Measurements from ENCODE around the gene DSCAM. TPM values are rescaled to one million over a fixed set of nuclear protein-coding genes. Genes with fewer than 3 reads are reported as not detected.
"Not testable (repeated sequence)": the region's sequence is repeated elsewhere in the genome, so short reads cannot be mapped to it uniquely, and the experiment has no call there.

The DSCAM gene
- total RNA-seq, 2 experiments from 2014 or later, result not detected

DNA sequence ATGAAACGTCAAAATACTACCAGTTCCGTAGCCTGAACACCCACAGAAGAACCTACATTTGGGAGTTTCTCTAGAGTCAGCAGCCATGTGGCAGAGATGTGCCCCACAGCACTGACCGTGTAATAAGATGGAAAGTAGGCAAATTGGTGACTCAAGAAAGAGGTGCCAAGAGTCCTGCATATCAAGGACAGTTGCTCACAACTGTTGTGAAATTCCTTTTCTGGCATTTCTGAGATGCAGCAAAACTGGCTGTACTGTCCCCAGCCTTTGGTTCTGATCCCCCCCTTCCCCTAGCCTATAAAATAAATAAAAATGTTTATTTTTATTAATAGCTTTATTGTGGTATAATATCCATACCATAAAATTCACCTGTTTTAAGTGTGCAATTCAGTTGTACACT is 655.8 kb downstream of the DSCAM start:
- ChIA-PET CTCF (no interaction called here), POLR2A (interaction anchor here (1.2 kb wide), 1 partner anchor 12 kb away, joined by 3 read pairs; no protein-coding TSS in a partner anchor)
- DNase-seq, result no peak
- no peak overlapping the region for H3K27ac Mint-ChIP-seq
- no peaks in the 10 kb centered on the region for H3K4me1 Mint-ChIP-seq (ENCODE audit: low read depth)
- no peaks in the 10 kb centered on the region for H3K27me3 Mint-ChIP-seq
- intact Hi-C loops (cut with micrococcal nuclease), result no loop called here
- H3K9me3 Mint-ChIP-seq, result peaks cover 4% of the 10 kb centered on the region
- no peaks in the 10 kb centered on the region for H3K36me3 Mint-ChIP-seq (ENCODE audit: low read depth)
- TF ChIP-seq, protein P1, sequence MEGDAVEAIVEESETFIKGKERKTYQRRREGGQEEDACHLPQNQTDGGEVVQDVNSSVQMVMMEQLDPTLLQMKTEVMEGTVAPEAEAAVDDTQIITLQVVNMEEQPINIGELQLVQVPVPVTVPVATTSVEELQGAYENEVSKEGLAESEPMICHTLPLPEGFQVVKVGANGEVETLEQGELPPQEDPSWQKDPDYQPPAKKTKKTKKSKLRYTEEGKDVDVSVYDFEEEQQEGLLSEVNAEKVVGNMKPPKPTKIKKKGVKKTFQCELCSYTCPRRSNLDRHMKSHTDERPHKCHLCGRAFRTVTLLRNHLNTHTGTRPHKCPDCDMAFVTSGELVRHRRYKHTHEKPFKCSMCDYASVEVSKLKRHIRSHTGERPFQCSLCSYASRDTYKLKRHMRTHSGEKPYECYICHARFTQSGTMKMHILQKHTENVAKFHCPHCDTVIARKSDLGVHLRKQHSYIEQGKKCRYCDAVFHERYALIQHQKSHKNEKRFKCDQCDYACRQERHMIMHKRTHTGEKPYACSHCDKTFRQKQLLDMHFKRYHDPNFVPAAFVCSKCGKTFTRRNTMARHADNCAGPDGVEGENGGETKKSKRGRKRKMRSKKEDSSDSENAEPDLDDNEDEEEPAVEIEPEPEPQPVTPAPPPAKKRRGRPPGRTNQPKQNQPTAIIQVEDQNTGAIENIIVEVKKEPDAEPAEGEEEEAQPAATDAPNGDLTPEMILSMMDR (IDR thresholded peaks at IDR 0.05), result no peak
- no peak for ATAC-seq
- no peak overlapping the region for H3K4me3 Mint-ChIP-seq

DNA sequence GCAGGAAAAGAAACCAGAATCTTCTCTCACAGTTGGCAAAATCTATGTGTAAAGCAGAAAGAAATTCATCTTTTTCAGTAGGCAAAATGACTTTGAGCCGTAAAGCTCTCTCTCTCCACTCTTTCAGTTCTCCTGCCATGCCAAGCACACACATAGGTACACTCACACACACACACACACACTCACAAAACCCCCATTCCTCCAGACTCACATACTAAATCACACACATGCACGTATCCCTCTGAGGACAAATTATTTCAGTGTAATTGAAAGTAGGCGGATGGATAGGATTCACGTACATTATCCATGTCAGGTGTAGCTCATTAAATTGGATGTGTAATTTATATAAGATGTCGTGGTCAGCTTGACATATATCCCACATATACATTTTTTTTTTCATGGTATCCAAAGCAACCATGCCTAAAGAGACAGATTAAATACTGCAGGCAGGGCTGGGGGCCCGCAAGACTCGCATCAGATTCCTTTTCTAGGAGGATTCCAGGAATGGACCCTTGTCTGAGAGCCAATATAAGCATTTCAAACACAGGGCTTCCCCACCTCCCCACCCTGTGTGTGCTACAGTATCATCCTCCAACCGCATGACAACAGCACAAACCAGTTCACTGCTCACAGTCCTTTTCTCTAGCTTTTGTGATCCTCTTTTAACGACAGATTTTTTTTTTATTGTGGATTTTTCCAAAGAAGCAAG is 658.9 kb downstream of the DSCAM start:
- CTCF ChIA-PET, result no interaction called here
- no peak overlapping the region for H3K4me3 Mint-ChIP-seq

DNA sequence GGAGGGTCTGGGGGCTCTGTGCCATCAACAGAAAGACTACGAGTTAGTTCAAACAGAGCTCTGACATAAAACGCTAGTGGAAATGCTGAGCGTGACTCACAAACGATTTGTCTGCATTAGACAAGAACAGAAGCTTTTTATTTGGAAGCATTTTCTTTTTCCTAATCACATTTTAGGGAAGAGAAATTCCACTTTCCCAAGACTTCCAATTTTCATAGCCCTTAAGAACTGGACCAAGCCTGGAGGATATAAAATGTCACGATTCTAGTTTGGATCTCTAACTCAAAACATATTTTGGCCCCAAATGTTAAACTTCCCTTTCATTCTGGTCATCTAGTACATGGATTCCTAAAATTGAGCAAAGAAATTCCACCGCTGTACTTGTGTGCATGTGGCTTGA is 659.7 kb downstream of the DSCAM start:
- CTCF ChIA-PET, result no interaction called here
- DNase-seq, result no peak
- intact Hi-C loops (cut with micrococcal nuclease), result no loop called here
- Mint-ChIP-seq H3K27me3 (no peaks in the 10 kb centered on the region), H3K36me3 (ENCODE audit: low read depth) (no peaks in the 10 kb centered on the region), H3K9me3 (peaks cover 7% of the 10 kb centered on the region), H3K4me1 (ENCODE audit: low read depth) (no peaks in the 10 kb centered on the region), H3K4me3 (no peak overlapping the region), H3K27ac (no peak overlapping the region)
- POLR2A ChIA-PET, result no interaction called here
- TF ChIP-seq, protein P1 (IDR thresholded peaks at IDR 0.05), result no peak
- no peak for ATAC-seq

More for the DNA sequence above, 658.9 kb downstream of the DSCAM start:
- no peaks in the 10 kb centered on the region for H3K4me1 Mint-ChIP-seq (ENCODE audit: low read depth)
- H3K36me3 Mint-ChIP-seq (ENCODE audit: low read depth), result no peaks in the 10 kb centered on the region
- TF ChIP-seq, protein P1 (IDR thresholded peaks at IDR 0.05), result no peak
- no peaks in the 10 kb centered on the region for H3K27me3 Mint-ChIP-seq
- DNase-seq, result no peak
- H3K9me3 Mint-ChIP-seq, result peaks cover 7% of the 10 kb centered on the region
- no peak overlapping the region for H3K27ac Mint-ChIP-seq
- POLR2A ChIA-PET, result no interaction called here
- no peak for ATAC-seq
- intact Hi-C loops (cut with micrococcal nuclease), result no loop called here

DNA sequence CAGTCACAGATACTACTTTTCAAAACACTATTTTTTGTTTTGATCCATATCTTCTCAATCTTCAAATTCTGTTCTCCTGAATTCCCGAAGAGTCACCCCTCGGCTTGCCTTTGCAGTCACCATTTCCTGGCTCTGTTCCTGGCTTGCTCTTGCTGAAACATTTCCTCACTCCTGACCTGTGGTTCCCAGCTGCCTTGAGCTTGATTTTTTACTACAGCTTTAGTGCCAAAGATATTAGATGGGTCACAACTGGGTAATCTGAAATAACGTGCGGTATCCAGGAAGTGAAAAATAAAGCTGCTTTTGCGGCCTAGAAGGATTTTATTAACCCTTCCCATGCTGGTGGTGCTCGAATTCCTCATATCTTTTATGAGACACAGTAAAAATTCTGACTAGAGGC is 660.9 kb downstream of the DSCAM start:
- H3K4me1 Mint-ChIP-seq (ENCODE audit: low read depth), result no peaks in the 10 kb centered on the region
- intact Hi-C loops (cut with micrococcal nuclease), result no loop called here
- TF ChIP-seq, protein P1 (IDR thresholded peaks at IDR 0.05), result no peak

DNA sequence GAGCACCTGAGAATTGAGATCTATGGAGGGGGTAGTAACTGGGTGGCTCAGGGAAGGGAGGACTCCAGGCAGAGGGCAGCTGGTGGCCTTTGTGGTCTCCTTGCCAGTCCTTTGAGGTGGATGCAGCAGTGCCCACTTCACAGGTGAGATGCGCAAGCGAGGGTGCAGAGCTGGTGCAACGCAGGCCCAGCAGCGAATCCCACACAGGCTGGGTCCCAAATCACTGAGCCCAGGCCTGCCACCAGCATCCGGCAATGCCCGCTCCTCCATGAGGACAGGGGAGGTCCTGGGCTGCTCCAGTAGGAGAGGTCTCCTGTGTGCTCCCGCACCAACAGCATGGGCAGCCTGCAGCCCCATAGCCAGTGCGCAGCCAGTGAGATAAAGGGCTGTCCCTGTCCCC is 661.8 kb downstream of the DSCAM start:
- ChIA-PET POLR2A (no interaction called here), CTCF (no interaction called here)
- Mint-ChIP-seq H3K4me3 (no peak overlapping the region), H3K9me3 (peaks cover 13% of the 10 kb centered on the region), H3K4me1 (ENCODE audit: low read depth) (no peaks in the 10 kb centered on the region), H3K36me3 (ENCODE audit: low read depth) (no peaks in the 10 kb centered on the region), H3K27me3 (no peaks in the 10 kb centered on the region), H3K27ac (no peak overlapping the region)
- TF ChIP-seq, protein P1 (IDR thresholded peaks at IDR 0.05), result no peak
- no peak for ATAC-seq
- no peak for DNase-seq
- intact Hi-C loops (cut with micrococcal nuclease), result no loop called here

More for the DNA sequence above, 660.9 kb downstream of the DSCAM start:
- ATAC-seq (no peak), DNase-seq (no peak)
- peaks cover 12% of the 10 kb centered on the region for H3K9me3 Mint-ChIP-seq
- H3K36me3 Mint-ChIP-seq (ENCODE audit: low read depth), result no peaks in the 10 kb centered on the region
- H3K27me3 Mint-ChIP-seq, result no peaks in the 10 kb centered on the region
- H3K4me3 Mint-ChIP-seq, result no peak overlapping the region
- ChIA-PET CTCF (no interaction called here), POLR2A (no interaction called here)
- H3K27ac Mint-ChIP-seq, result no peak overlapping the region

DNA sequence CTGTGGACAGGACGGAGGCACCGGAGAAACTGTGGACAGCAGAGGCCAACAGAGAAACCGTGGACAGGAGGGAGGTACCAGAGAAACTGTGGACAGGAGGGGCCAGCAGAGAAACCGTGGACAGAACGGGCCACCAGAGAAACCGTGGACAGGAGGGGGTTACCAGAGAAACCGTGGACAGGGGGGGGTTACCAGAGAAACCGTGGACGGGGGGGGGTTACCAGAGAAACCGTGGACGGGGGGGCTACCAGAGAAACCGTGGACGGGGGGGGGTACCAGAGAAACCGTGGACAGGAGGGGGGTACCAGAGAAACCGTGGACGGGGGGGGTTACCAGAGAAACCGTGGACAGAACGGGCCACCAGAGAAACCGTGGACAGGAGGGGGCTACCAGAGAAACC is 664.5 kb downstream of the DSCAM start:
- ATAC-seq; H3K27ac Mint-ChIP-seq; POLR2A ChIA-PET; H3K36me3 Mint-ChIP-seq (ENCODE audit: low read depth); H3K4me1 Mint-ChIP-seq (ENCODE audit: low read depth); CTCF ChIA-PET; H3K4me3 Mint-ChIP-seq; H3K27me3 Mint-ChIP-seq; intact Hi-C loops (cut with micrococcal nuclease); DNase-seq: not testable (repeated sequence)
- peaks cover 13% of the 10 kb centered on the region for H3K9me3 Mint-ChIP-seq

All from activated CD8-positive, alpha-beta T cell treated with anti-CD3 and anti-CD28 coated beads for 36 hours (primary cell).